GM18951 (cell line): Measurements from ENCODE around the gene MYG1.

Experiments used
- POLR2A ChIP-seq: IDR thresholded peaks from 4 replicates; pipeline ENCODE4 v1.6.1; 2011; ENCODE audit warnings: mild to moderate bottlenecking; ENCODE audit not compliant: insufficient read length, insufficient read depth; ENCODE audit errors: extremely low read depth
- in situ Hi-C: fragments of 300-500 bp; cut with MboI; formaldehyde crosslinking; loops from one replicate; pipeline ENCODE4 v1.12.0; 2022; ENCODE audit warnings: low sequenced_read_pairs, mixed read lengths, inconsistent platforms; ENCODE audit not compliant: unreplicated experiment

Gene MYG1, protein sequence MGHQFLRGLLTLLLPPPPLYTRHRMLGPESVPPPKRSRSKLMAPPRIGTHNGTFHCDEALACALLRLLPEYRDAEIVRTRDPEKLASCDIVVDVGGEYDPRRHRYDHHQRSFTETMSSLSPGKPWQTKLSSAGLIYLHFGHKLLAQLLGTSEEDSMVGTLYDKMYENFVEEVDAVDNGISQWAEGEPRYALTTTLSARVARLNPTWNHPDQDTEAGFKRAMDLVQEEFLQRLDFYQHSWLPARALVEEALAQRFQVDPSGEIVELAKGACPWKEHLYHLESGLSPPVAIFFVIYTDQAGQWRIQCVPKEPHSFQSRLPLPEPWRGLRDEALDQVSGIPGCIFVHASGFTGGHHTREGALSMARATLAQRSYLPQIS

DNA sequence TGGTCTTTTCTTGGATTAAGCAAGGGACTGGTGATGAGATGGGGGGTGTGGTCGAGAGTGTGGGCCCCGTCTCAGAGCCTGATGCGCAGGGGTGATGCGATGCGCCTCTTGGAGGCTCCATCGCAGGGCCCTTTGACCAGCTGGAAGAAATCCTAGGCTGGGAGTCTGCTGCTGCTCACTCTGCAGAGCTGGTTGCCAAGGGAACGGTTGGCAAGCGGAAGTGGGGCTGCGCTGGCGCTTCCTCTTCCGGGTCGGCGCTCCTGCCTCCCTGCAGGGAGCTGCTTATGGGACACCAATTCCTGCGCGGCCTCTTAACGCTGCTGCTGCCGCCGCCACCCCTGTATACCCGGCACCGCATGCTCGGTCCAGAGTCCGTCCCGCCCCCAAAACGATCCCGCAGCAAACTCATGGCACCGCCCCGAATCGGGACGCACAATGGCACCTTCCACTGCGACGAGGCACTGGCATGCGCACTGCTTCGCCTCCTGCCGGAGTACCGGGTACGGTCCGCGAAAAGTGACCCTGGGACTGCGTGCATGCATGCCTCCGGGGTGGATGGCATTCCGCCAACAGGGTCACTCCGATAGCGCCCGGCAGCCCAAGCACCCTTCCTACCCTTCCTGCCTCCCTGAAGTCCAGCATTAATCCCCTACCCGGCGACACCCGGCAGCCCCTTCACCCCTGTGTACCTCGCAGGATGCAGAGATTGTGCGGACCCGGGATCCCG is at the start of gene MYG1:
Gene MYG1 (plus strand): TSS at position 242 of the 727 bp plus-strand sequence. CDS start 43 bp downstream, at position 285.
- in situ Hi-C loops = loop anchor here (10.0 kb wide), 1 partner anchor 85 kb away; no protein-coding TSS in a partner anchor
- peak; percentile 84 for TF ChIP-seq POLR2A

DNA sequence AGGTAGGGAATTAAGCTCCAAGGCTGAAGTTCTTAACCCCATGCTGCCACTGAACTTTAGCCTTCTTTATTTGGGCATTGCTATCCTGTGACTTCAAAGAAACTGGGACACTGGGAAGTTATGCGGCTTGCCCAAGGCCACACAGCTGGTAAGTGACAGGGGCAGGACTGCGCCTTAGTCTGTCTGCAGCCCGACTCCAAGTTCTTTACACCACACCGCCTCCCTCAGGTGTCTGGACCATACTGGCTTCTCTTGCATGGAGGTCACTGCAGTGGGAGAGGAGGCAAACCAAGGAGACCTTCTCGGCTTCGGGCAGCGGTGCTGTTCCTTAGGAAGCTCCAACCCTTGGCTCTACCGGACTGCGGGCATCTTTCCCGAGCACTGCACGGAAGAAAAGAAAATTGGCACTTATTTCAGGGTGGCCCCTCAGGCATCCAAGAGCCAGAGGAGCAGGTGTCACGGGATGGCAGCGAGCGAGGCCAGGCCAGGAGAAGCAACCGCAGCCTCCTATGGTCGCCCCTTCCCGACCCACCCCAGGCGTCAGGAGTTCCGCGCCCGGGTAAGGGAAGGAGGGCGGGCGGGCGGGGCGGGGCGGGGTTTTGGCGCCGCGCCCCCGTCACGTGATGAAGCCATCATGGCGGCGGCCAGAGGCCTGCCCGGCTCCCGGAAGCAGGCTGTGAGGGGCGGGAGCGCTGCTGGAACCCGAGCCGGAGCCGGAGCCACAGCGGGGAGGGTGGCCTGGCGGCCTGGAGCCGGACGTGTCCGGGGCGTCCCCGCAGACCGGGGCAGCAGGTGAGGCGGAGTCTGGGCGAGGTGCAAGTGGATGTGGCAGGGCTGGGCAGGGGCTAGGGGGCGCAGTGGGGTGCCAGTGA is 47.8 kb upstream of the MYG1 start:
- in situ Hi-C loops = no loop called here
- TF ChIP-seq POLR2A = peak; percentile 80

DNA sequence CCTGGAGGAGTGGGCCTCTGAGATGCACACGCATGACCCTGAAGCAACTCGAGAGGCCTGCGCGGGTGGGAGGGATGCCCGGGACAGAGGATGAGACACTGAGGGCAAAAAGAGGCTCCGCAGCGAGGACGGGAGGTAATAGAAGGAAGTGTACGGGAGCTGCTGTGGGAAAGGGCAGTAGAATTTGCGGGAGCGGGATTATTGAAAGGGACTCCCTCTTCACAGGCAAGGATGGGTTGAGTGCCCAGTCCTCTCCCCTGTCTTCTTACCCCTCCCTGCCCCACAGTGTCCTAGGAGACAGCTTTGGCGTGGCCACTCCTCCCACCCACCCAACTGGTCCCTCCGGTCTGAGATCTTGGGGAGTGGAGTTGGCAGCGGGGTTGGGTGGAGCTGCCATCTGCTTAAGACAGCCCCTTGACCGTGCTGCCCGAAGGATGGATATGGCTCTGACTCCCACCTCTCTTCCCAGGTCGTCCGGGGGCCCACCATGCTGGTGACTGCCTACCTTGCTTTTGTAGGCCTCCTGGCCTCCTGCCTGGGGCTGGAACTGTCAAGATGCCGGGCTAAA is 47.1 kb upstream of the MYG1 start:
- no peak for TF ChIP-seq POLR2A
- in situ Hi-C loops = no loop called here

DNA sequence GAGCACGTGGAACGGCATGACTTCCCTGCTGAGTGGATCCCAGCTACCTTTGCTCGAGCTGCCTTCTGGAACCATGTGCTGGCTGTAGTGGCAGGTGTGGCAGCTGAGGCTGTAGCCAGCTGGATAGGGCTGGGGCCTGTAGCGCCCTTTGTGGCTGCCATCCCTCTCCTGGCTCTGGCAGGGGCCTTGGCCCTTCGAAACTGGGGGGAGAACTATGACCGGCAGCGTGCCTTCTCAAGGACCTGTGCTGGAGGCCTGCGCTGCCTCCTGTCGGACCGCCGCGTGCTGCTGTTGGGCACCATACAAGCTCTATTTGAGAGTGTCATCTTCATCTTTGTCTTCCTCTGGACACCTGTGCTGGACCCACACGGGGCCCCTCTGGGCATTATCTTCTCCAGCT is 46.2 kb upstream of the MYG1 start:
- in situ Hi-C loops = no loop called here
- no peak for TF ChIP-seq POLR2A

DNA sequence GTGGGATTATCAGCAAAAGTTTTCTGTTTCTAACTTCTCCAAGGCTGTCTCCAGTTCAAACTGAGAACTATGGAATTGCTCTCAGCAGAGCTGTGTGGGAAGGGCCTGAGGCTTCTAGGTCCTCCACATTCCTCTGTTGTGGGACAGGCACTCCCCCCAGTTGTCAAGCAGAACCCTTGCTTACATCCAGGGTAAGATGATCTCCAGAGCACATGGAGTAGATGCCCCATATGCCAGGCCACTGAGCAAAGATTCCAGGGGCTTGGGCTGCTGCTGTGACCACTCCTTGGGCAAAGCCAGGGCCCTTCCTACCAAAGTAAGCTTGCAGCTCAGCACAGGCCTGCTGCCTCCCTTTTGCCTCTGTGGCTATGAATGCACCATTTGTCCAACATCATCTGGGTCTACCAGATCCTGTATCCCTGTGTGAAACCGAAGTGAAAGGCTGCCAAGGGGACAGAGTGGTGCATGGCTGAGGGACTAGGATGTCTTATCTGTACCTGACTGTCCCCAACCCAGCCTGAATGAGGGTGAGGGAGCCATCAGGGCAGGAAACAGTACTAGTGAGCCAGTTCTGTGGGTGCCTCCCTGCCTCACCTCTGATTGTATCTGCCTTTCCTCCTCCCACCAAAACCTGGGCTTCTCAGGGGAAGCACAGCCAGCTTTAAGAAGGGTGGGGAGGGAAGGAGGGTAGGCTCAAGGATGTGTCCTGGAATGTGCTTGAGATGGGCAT is 44.5 kb upstream of the MYG1 start:
- in situ Hi-C loops = no loop called here
- no peak for TF ChIP-seq POLR2A

DNA sequence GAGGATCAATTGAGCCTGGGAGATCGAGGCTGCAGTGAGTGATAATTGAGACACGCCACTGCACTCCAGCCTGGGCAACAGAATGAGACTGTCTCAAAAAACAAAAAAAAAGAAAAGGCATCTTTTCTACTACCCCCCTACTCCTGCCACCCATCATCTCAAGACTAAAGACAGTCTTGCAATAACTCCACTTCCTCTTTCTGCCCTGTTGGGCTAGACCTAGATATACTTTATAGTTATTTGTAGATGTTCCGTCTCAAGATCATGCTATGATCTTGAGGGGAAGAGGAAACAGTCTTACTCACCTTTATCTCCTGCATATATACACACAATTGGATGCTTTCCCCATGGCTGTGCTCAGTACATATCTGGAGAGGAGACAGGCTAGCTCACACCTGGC is 43.5 kb upstream of the MYG1 start:
- TF ChIP-seq POLR2A = no peak
- in situ Hi-C loops = no loop called here

DNA sequence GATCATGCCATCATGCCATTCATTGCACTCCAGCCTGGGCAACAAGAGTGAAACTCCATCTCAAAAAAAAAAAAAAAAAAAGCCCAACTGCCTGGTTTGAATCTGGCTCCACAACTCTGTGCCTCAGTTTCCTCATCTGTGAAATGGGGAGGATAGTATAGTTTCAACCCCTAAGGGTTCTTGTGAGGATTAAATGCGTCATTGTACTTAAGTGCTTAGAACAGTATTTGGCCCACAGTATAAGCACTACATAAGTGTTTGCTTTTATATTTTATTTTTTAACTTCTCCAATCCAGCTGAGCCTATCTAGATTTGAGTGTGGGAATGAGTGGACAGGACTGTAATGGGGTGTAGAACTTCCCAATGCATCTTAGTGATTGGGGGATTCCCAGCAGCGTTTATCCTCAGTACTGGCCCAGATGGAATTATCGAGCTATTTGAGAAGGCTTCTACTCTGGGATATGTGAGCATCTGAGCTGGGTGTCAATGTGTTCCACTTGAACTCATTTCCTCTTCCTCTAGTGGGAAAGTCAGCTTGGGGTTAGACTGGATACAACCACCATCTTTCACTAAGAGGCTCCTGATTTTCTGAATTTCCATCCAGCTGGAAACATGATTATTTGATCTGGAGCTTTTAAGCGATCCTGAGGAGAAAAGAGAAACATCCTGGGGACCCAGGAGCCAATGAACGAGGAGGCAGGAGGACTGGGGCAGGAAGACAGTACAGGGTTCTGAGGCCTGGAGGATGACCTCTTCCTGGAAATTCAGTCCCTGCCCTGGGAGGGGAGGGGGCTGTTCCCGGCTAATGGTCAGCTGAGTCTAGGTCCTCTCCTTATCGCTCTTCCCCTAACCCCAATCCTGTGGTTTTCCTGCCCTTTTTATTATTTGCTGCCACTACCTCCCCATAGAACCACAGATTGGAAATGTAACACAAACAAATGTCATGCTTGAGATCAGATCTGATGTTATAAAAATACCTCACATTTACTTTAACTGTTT is 40.7 kb upstream of the MYG1 start:
- in situ Hi-C loops = no loop called here

DNA sequence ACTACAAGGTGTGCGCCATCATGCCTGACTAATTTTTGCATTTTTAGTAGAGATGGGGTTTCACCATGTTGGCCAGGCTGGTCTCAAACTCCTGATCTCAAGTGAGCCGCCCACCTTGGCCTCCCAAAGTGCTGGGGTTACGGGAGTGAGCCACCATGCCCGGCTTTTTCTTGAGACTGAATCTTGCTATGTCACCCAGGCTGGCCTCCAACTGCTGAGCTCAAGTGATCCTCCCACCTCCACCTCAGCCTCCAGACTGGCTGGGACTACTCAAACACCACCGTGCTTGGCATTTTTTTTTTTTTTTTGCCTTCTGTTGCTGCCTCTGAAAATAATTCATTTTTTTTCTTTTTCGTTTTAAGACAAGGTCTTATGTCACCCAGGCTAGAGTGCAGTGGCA is 39.6 kb upstream of the MYG1 start:
- no peak for TF ChIP-seq POLR2A
- in situ Hi-C loops = no loop called here

More for the DNA sequence above, 40.7 kb upstream of the MYG1 start:
- TF ChIP-seq POLR2A = no peak

DNA sequence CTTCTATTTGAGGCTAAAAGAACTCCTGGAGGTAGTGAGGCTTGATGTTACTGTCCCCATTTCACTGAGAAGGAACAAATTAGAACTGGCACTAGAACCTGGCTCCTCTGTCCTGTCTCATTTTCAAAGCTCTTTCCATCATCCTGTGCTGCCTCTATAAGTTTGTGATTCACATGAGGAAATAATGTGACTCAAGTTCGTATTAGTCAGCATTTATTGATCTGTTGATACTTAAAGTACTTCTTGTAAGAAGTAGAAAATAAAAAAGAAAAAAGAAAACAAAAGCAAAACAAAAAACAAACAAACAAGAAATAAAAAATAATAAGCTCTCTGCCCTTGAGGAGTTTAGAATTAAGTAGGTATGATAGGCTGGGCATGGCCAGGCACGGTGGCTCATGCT is 33.7 kb upstream of the MYG1 start:
- in situ Hi-C loops = no loop called here
- TF ChIP-seq POLR2A = no peak

DNA sequence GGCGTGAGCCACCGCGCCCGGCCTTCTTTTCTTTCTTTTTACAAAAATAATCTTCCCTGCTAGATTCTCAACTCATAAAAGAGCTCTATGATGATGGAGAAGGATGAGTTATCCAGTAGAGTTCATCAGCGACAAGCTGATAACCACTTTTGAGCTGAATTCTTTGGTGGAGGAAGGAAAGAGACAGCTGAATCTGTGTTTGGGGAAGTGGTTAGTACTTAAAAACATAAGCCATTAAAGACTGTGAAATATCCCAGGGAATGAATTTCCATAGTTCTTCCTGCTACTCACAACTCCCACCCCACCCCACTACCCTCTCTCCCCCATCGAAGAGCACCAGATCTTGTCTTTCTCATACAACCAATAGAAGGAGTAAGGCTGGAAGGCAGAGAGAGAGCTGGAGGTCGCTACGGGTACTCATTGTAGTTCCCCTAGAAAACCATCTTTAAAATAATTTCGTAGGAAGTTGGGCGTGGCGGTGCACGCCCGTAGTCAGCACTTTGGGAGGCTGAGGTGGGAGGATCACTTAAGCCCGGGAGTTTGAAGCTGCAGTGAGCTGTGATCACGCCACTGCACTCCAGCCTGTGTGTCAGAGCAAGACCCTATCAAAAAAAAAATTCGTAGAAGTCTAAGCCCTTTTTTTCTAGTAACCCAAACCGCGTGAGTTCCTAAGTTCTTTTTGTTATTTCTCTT is 32.0 kb upstream of the MYG1 start:
- TF ChIP-seq POLR2A = no peak
- in situ Hi-C loops = no loop called here
